Vagina (tissue), 2 donors: ENCODE data around the gene HCRTR1.

Experiments used
- CTCF ChIP-seq, 3 experiments: fragments of 450-650 bp in 2 of 3; fragments of 200-600 bp in 1 of 3; sonication (generic) in 1 of 3; IDR thresholded peaks; one replicate each; pipeline ENCODE4 v1.5.1; 2017 to 2019; ENCODE audit warnings: antibody characterized with exemption in 3 of 3, mild to moderate bottlenecking in 2 of 3, moderate library complexity in 2 of 3
- POLR2A ChIP-seq, 2 donors: fragments of 450-650 bp; IDR thresholded peaks; one replicate each; pipeline ENCODE4 v1.6.1; 2017; ENCODE audit warnings: antibody characterized with exemption in 2 of 2, mild to moderate bottlenecking in 2 of 2, moderate library complexity in 2 of 2

DNA sequence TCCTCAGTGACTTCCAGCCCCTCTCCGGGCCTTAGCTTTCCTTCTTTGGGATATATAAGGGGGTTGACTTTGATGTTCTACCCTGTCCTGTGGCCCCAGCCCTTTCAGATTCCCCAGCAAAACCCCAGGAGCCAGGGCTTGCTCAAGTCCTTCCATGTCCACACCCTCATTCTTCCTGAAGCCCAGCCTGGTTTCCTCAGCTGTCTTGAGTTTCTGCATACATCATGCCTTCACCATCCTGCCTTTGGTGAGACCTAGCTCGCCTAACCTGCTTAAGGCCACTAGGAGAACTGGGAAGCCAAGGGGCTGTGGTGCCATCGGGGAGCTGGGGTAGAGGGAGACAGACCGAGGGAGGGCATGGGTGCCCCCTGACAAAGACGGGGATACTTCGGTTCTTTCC is 44.4 kb downstream of the HCRTR1 start:
- no peak for TF ChIP-seq CTCF (IDR thresholded peaks at IDR 0.05)
- TF ChIP-seq POLR2A (IDR thresholded peaks at IDR 0.05), result no peak
